Measurements from ENCODE around the gene TNRC6B.

DNA sequence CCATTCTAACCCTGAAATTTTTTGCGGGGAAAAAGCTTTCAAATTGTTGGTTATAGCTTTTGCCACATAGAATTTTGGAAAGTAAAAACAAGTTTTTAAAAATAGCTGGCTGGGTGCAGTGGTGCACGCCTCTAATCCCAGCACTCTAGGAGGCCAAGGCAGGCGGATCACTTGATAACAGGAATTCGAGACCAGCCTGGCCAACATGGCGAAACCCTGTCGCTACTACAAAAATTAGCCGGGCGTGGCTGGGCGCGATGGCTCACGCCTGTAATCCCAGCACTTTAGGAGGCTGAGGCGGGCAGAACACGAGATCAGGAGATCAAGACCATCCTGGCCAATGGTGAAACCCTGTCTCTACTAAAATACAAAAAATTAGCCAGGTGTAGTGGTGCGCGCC, 54.9 kb downstream of the TNRC6B start:
- TF ChIP-seq, protein P1, sequence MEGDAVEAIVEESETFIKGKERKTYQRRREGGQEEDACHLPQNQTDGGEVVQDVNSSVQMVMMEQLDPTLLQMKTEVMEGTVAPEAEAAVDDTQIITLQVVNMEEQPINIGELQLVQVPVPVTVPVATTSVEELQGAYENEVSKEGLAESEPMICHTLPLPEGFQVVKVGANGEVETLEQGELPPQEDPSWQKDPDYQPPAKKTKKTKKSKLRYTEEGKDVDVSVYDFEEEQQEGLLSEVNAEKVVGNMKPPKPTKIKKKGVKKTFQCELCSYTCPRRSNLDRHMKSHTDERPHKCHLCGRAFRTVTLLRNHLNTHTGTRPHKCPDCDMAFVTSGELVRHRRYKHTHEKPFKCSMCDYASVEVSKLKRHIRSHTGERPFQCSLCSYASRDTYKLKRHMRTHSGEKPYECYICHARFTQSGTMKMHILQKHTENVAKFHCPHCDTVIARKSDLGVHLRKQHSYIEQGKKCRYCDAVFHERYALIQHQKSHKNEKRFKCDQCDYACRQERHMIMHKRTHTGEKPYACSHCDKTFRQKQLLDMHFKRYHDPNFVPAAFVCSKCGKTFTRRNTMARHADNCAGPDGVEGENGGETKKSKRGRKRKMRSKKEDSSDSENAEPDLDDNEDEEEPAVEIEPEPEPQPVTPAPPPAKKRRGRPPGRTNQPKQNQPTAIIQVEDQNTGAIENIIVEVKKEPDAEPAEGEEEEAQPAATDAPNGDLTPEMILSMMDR (IDR thresholded peaks at IDR 0.05) = no peak
- TF ChIP-seq POLR2A (IDR thresholded peaks at IDR 0.05; ENCODE audit: low read depth) = no peak
